Osteoblast (primary cell): ENCODE results near the gene STAT5B. TPM values are rescaled to one million over a fixed set of nuclear protein-coding genes. Genes with fewer than 3 reads are reported as not detected.

Experiments
- DNase-seq: peaks from one replicate; pipeline ENCODE4 v3.0.0; 2011; ENCODE audit warnings: low spot score, mixed read lengths; ENCODE audit not compliant: insufficient read length; ENCODE audit errors: missing footprints
- H2AFZ ChIP-seq: 2 replicates; pipeline ENCODE4 v1.6.0; 2011; ENCODE audit warnings: mild to moderate bottlenecking, low read length
- H3K27ac ChIP-seq: 2 replicates; pipeline ENCODE4 v1.5.1; 2011; ENCODE audit warnings: mild to moderate bottlenecking, low read depth, low read length, moderate library complexity
- H3K27me3 ChIP-seq: 2 replicates; pipeline ENCODE4 v1.6.0; 2012; ENCODE audit warnings: mild to moderate bottlenecking, control low read depth, inconsistent platforms, low read length, moderate library complexity; ENCODE audit not compliant: insufficient read depth
- H3K36me3 ChIP-seq: 2 replicates; pipeline ENCODE4 v1.5.1; 2011; ENCODE audit warnings: mild to moderate bottlenecking, low read length, control low read depth, moderate library complexity; ENCODE audit not compliant: insufficient read depth
- H3K4me1 ChIP-seq: 2 replicates; pipeline ENCODE4 v1.5.1; 2011; ENCODE audit warnings: mild to moderate bottlenecking, low read length, control low read depth, moderate library complexity; ENCODE audit not compliant: insufficient read depth
- H3K4me2 ChIP-seq: 2 replicates; pipeline ENCODE4 v1.6.0; 2011; ENCODE audit warnings: mild to moderate bottlenecking, low read length; ENCODE audit not compliant: insufficient read depth
- H3K4me3 ChIP-seq: fragments of 200-600 bp; sonication (generic); 3 replicates; pipeline ENCODE4 v1.5.1; 2012; ENCODE audit warnings: mild to moderate bottlenecking, low read length, inconsistent platforms; ENCODE audit not compliant: insufficient read depth
- H3K79me2 ChIP-seq: 2 replicates; pipeline ENCODE4 v1.6.0; 2012; ENCODE audit warnings: mild to moderate bottlenecking, low read length, control low read depth, inconsistent platforms; ENCODE audit not compliant: insufficient read depth
- H3K9me3 ChIP-seq: 2 replicates; pipeline ENCODE4 v1.5.1; 2011; ENCODE audit warnings: low read depth, low read length, control low read depth
- H4K20me1 ChIP-seq: 2 replicates; pipeline ENCODE4 v1.6.0; 2012; ENCODE audit warnings: mild to moderate bottlenecking, low read length, control low read depth; ENCODE audit not compliant: insufficient read depth
- total RNA-seq: library from RNA; depleted of rRNA; stranded (reverse); fragments of >200 nt; gene quantifications from 2 replicates; pipeline ENCODE4 v1.2.3, GENCODE V29; 2012
- TF ChIP-seq, protein P1 (sequence below): IDR thresholded peaks from 2 replicates; pipeline ENCODE4 v1.5.1; 2011; ENCODE audit warnings: mild to moderate bottlenecking, low read depth, low read length, moderate library complexity; ENCODE audit errors: extremely low read depth

STAT5B gene
- total RNA-seq, 1 donor, result 22.8 TPM

DNA sequence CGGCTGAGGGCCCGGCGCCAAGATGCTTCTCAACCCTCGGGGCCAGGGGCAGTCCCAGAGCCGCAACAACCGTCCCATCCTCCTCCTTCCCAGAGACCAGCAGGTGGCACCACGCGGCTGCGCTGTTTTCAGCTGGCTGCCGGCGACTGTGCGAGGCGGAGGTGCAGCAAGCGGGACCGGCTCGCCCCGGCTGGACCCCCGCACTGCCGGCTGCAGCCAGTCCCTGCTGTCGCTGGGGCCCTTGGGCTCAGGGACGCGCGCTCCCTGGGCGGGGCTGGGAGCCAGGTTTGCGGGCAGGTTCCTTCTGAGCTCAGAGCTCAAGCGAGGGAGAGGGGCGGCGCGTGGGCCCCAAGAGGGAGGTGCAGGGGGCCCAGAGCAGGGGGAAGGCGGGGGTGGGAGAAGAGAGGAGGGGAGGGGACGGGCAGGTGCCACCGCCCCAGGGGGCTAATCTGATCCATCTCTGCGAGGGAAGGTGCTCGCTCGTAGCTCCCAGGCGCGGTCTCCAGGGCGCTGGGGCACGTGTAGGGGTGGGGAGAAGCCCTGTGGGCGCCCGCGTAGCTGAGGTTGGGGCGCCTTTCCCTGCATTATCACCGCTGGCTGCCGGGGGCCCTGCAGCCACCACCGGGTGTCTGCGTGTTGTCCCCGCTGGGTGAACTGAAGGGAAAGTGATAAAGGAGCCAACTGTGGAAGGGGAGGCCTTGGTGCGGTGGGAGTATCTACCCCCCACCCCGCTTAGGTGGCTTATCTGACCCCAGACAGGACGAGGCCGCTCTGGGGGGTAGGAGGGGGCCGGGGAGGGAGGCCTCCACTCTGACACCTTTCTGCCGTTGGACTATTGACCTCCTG lies 36.3 kb upstream of the STAT5B start:
- Histone ChIP-seq H3K36me3 (peaks cover 50% of the 10 kb centered on the region), H3K4me2 (peak overlapping the region; percentile 9), H3K4me3 (no peak overlapping the region), H3K4me1 (peaks cover 10% of the 10 kb centered on the region), H2AFZ (no peak overlapping the region), H3K27ac (peak overlapping the region; percentile 10), H3K79me2 (no peaks in the 10 kb centered on the region), H4K20me1 (peaks cover 6% of the 10 kb centered on the region), H3K9me3 (no peaks in the 10 kb centered on the region), H3K27me3 (no peaks in the 10 kb centered on the region)
- TF ChIP-seq, protein P1, sequence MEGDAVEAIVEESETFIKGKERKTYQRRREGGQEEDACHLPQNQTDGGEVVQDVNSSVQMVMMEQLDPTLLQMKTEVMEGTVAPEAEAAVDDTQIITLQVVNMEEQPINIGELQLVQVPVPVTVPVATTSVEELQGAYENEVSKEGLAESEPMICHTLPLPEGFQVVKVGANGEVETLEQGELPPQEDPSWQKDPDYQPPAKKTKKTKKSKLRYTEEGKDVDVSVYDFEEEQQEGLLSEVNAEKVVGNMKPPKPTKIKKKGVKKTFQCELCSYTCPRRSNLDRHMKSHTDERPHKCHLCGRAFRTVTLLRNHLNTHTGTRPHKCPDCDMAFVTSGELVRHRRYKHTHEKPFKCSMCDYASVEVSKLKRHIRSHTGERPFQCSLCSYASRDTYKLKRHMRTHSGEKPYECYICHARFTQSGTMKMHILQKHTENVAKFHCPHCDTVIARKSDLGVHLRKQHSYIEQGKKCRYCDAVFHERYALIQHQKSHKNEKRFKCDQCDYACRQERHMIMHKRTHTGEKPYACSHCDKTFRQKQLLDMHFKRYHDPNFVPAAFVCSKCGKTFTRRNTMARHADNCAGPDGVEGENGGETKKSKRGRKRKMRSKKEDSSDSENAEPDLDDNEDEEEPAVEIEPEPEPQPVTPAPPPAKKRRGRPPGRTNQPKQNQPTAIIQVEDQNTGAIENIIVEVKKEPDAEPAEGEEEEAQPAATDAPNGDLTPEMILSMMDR, result peak; percentile 45
- DNase-seq, result peak; percentile 97

DNA sequence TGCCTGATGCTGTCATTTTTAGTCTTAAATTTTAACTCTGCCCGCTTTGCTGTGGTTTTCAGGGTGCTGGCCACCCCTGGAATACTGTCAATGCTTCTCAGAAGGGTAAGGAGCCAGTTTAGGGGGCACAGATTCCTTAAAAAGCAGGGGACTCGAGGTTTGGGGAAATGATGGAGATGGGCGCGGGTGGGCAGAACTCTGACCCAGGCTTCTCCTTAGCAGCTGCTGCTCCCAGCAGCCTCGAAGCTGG lies 35.8 kb upstream of the STAT5B start:
- H4K20me1 ChIP-seq, result peaks cover 2% of the 10 kb centered on the region
- no peaks in the 10 kb centered on the region for H3K9me3 ChIP-seq
- DNase-seq, result no peak
- no peak overlapping the region for H2AFZ ChIP-seq
- H3K4me3 ChIP-seq, result no peak overlapping the region
- peak overlapping the region; percentile 9 for H3K4me2 ChIP-seq
- H3K36me3 ChIP-seq, result peaks cover 44% of the 10 kb centered on the region
- peak overlapping the region; percentile 10 for H3K27ac ChIP-seq
- H3K4me1 ChIP-seq, result peaks cover 10% of the 10 kb centered on the region
- TF ChIP-seq, protein P1, result no peak
- no peaks in the 10 kb centered on the region for H3K79me2 ChIP-seq
- H3K27me3 ChIP-seq, result no peaks in the 10 kb centered on the region

- TF ChIP-seq, protein P1, result no peak
- Histone ChIP-seq H2AFZ (no peak overlapping the region), H3K9me3 (no peaks in the 10 kb centered on the region), H3K27me3 (no peaks in the 10 kb centered on the region), H3K4me3 (no peak overlapping the region), H4K20me1 (peaks cover 2% of the 10 kb centered on the region), H3K4me2 (peak overlapping the region; percentile 9), H3K79me2 (no peaks in the 10 kb centered on the region), H3K4me1 (peaks cover 10% of the 10 kb centered on the region), H3K27ac (peak overlapping the region; percentile 10), H3K36me3 (peaks cover 39% of the 10 kb centered on the region)
- DNase-seq, result peak; percentile 97
Observed at GRCh38 chr17:42311240-42312034, 35.2 kb upstream of the STAT5B start.

- TF ChIP-seq, protein P1, result no peak
- no peak overlapping the region for H3K4me3 ChIP-seq
- H3K27ac ChIP-seq, result no peak overlapping the region
- peak; percentile 48 for DNase-seq
- peaks cover 2% of the 10 kb centered on the region for H4K20me1 ChIP-seq
- H3K4me2 ChIP-seq, result no peak overlapping the region
- H2AFZ ChIP-seq, result no peak overlapping the region
- peaks cover 10% of the 10 kb centered on the region for H3K4me1 ChIP-seq
- peaks cover 33% of the 10 kb centered on the region for H3K36me3 ChIP-seq
- no peaks in the 10 kb centered on the region for H3K9me3 ChIP-seq
- H3K27me3 ChIP-seq, result no peaks in the 10 kb centered on the region
- H3K79me2 ChIP-seq, result no peaks in the 10 kb centered on the region
Observed at GRCh38 chr17:42310787-42311215, 34.6 kb upstream of the STAT5B start.
